HEK293 (cell line): ENCODE data around the gene ARPP19.

Experiments
- OSR2 ChIP-seq: fragments of 450-650 bp; formaldehyde crosslinking; IDR thresholded peaks from 2 replicates; pipeline ENCODE4 v1.5.1; 2016; ENCODE audit warnings: missing biosample characterization, missing genetic modification characterization
- WT1 ChIP-seq: fragments of 450-650 bp; formaldehyde crosslinking; IDR thresholded peaks from 2 replicates; pipeline ENCODE4 v1.5.1; 2016; ENCODE audit warnings: missing biosample characterization, missing genetic modification characterization
- YY1 ChIP-seq: fragments of 450-650 bp; formaldehyde crosslinking; IDR thresholded peaks from 2 replicates; pipeline ENCODE4 v1.5.1; 2018; ENCODE audit warnings: missing biosample characterization, missing genetic modification characterization
- ZEB2 ChIP-seq: fragments of 450-650 bp; formaldehyde crosslinking; IDR thresholded peaks from 2 replicates; pipeline ENCODE4 v1.5.1; 2016; ENCODE audit warnings: missing biosample characterization, missing genetic modification characterization
- ZNF121 ChIP-seq: fragments of 450-650 bp; formaldehyde crosslinking; IDR thresholded peaks from 2 replicates; pipeline ENCODE4 v1.5.1; 2016; ENCODE audit warnings: missing biosample characterization, missing genetic modification characterization
- ZNF274 ChIP-seq, 2 experiments: fragments of 200-500 bp in 1 of 2; fragments of 450-650 bp in 1 of 2; sonication (Bioruptor generic) in 1 of 2; formaldehyde crosslinking in 1 of 2; IDR thresholded peaks; 2 replicates each; pipeline versions ENCODE4 v1.5.1 to v1.6.1; 2014 to 2016; ENCODE audit warnings: borderline replicate concordance in 1 of 2, inconsistent platforms in 1 of 2, low read length in 1 of 2, missing biosample characterization in 1 of 2, missing genetic modification characterization in 1 of 2
- TF ChIP-seq, protein P1 (sequence below): fragments of 450-650 bp; formaldehyde crosslinking; IDR thresholded peaks from 2 replicates; pipeline ENCODE4 v1.5.1; 2016; ENCODE audit warnings: missing biosample characterization, missing genetic modification characterization
- TF ChIP-seq, protein P2 (sequence below): fragments of 450-650 bp; formaldehyde crosslinking; IDR thresholded peaks from 2 replicates; pipeline ENCODE4 v1.5.1; 2016; ENCODE audit warnings: missing biosample characterization, missing genetic modification characterization

DNA sequence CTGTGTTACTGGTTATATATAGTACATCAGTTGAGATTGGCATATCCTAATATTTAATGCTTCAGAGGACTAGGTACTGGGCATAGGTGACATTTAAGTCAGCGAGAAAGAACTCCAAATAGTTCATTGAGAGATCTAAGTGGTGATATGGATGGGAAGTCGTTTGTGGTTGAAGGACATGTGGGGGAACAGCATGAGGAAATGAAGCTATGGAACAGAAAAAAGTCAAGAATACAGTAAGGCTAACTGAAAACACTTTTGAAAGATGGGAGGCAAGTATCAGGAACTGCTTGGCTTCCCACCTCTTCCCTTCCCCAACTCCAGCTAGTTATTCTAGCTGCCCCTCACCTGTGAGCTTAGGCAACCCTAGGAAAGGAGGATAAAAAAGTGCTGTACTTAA is 36.4 kb downstream of the ARPP19 start:
- TF ChIP-seq, protein P1, sequence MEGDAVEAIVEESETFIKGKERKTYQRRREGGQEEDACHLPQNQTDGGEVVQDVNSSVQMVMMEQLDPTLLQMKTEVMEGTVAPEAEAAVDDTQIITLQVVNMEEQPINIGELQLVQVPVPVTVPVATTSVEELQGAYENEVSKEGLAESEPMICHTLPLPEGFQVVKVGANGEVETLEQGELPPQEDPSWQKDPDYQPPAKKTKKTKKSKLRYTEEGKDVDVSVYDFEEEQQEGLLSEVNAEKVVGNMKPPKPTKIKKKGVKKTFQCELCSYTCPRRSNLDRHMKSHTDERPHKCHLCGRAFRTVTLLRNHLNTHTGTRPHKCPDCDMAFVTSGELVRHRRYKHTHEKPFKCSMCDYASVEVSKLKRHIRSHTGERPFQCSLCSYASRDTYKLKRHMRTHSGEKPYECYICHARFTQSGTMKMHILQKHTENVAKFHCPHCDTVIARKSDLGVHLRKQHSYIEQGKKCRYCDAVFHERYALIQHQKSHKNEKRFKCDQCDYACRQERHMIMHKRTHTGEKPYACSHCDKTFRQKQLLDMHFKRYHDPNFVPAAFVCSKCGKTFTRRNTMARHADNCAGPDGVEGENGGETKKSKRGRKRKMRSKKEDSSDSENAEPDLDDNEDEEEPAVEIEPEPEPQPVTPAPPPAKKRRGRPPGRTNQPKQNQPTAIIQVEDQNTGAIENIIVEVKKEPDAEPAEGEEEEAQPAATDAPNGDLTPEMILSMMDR (tag by site-specific recombination): no peak
- no peak for TF ChIP-seq OSR2 (tag by site-specific recombination)
- TF ChIP-seq, protein P2, sequence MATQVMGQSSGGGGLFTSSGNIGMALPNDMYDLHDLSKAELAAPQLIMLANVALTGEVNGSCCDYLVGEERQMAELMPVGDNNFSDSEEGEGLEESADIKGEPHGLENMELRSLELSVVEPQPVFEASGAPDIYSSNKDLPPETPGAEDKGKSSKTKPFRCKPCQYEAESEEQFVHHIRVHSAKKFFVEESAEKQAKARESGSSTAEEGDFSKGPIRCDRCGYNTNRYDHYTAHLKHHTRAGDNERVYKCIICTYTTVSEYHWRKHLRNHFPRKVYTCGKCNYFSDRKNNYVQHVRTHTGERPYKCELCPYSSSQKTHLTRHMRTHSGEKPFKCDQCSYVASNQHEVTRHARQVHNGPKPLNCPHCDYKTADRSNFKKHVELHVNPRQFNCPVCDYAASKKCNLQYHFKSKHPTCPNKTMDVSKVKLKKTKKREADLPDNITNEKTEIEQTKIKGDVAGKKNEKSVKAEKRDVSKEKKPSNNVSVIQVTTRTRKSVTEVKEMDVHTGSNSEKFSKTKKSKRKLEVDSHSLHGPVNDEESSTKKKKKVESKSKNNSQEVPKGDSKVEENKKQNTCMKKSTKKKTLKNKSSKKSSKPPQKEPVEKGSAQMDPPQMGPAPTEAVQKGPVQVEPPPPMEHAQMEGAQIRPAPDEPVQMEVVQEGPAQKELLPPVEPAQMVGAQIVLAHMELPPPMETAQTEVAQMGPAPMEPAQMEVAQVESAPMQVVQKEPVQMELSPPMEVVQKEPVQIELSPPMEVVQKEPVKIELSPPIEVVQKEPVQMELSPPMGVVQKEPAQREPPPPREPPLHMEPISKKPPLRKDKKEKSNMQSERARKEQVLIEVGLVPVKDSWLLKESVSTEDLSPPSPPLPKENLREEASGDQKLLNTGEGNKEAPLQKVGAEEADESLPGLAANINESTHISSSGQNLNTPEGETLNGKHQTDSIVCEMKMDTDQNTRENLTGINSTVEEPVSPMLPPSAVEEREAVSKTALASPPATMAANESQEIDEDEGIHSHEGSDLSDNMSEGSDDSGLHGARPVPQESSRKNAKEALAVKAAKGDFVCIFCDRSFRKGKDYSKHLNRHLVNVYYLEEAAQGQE: no peak
- TF ChIP-seq ZNF121 (tag by site-specific recombination): no peak
- no peak for TF ChIP-seq YY1 (tag by site-specific recombination)
- TF ChIP-seq WT1: no peak
- TF ChIP-seq ZEB2 (tag by site-specific recombination): no peak
- TF ChIP-seq ZNF274 (IDR thresholded peaks at IDR 0.05; ENCODE audit: low read length): no peak
- no peak for TF ChIP-seq ZNF274 (tag by site-specific recombination; IDR thresholded peaks at IDR 0.05; ENCODE audit: borderline replicate concordance)
